HG03571 (cell line): ENCODE measurements around the gene PI16.

Experiments used
- ATAC-seq: cut with Tn5 transposase; IDR thresholded peaks from one replicate; pipeline ENCODE4 v1.9.1; 2021; ENCODE audit not compliant: unreplicated experiment

Gene PI16, protein sequence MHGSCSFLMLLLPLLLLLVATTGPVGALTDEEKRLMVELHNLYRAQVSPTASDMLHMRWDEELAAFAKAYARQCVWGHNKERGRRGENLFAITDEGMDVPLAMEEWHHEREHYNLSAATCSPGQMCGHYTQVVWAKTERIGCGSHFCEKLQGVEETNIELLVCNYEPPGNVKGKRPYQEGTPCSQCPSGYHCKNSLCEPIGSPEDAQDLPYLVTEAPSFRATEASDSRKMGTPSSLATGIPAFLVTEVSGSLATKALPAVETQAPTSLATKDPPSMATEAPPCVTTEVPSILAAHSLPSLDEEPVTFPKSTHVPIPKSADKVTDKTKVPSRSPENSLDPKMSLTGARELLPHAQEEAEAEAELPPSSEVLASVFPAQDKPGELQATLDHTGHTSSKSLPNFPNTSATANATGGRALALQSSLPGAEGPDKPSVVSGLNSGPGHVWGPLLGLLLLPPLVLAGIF

DNA sequence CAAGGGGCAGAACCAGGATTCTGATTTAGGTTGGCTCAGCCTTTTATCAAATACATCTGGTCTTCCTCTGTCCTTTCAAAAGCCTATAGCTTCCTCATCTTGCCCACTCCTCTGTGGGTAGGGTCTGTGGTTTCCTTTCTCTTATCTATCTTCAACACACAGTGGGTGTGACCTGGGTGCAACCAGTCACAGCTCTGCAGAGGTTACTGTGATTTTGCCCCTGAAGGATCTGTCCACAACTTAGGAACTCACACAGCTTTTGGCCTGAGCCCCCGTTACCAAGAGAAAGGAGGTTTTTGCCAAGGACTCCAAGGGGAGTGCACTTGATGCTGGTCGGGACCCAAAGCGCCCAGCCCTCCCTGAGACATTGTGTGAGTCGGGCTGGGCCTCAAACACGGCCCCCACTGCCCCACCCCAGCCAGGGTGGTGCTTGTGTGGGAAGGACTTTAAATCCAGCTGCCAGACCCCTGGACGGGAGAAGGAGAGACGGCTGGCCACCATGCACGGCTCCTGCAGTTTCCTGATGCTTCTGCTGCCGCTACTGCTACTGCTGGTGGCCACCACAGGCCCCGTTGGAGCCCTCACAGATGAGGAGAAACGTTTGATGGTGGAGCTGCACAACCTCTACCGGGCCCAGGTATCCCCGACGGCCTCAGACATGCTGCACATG, at the start of gene PI16:
Gene PI16, plus strand, starts transcription at position 477 of the 670 bp plus-strand sequence. Its CDS starts 23 bp downstream, at position 500.
- ATAC-seq: no peak

DNA sequence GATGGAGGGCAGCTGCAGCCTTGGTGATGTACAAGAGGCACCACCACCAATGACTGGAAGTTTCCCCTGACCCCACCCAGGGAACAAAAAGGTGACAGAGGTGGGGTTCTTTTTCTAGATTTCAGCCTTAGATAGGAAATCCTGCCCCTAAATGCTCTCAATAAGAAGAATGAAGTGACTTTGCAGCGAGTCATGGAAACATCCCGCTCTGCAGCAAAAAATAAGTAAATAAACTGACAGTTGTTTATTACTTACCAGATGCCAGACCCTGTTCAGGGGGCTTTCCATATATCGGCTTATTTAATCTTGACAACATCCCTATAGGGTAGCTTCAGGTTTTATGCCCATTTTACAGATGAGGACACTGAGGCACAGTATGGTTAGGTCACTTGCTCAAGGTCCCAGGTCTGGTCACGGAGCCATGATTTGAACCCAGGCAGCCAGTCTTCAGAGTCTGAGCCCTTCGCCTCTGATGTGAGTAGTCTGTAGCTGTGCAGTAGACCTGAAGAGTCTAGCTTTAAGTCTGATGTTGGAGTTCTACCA, 49.6 kb upstream of the PI16 start:
- no peak for ATAC-seq

DNA sequence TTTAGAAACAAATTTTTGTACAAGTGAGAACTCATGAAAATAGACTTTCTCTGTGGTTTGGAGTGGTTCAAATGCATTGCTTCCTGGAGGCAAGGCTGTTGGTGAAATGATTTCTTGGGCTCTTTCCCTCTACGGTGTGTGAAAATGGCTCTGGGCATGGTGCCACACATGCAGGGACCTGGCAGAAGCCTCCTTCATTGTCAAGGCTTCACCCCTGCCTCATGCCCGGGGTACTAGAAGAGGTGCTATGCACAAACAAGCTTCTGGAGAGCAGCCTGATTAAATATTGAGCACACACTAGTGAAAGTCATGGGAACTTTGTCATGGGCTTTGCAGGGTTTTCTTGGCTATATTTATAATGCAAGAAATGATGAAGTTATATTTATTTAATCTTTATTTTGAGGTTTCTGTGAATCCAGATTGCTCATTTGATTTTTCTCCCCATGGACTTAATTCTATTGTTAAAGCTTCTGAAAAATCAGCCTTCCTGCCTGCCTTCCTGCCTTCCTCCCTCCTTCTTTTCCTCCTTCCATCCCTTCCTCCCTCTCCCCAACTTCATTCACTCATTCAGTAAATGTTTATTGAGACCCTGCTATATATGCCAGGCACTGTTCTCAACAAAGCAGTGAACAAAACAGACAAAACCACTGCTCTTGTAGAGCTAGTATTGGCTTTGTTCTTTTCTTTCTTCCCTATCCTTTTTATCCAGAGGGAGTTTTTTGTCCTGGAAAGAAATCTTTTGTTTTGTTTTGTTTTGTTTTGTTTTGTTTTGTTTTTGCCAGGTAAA, 47.8 kb upstream of the PI16 start:
- no peak for ATAC-seq

DNA sequence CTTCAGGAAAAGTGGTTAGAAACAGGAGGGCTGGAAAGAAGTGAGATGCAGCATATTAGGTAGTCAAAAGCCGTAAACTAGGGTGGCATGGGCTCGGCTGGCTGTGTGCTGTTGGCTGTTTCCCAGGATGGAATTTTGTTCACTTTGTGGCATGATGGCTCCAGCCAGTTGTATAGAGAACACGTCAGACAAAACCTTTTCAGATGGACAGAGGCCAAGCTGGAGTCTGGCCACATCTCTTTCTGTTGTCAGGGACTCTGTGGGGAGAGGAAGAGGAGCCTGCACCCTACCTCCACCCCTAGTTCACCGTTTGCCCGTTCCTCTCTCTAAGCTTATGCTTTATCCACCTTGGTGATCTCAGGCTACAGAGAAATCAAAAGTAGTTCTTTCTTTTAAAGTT, 46.8 kb upstream of the PI16 start:
- ATAC-seq: no peak

DNA sequence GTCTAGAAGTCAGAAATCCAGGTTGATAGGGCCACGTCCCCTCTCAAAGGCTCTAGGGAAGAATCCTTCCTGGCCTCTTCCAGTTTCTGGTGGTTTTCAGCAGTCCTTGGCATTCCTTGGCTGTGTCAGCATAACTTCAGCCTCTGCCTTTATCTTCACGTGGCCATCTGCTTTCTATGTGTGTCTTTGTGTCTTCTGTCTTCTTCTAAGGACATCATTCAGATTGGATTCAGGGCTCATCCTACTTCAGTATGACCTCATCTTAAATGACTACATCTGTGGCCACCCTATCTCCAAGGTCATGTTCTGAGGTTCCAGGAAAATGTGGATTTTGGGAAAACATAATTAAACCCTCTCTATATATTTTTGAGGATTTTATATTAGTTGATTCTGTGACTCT, 45.8 kb upstream of the PI16 start:
- ATAC-seq: no peak

GRCh38 chr6:36912030-36912454, 42.5 kb upstream of the PI16 start:
- no peak for ATAC-seq

GRCh38 chr6:36912586-36912985, 42.0 kb upstream of the PI16 start:
- ATAC-seq: peak; percentile 69

DNA sequence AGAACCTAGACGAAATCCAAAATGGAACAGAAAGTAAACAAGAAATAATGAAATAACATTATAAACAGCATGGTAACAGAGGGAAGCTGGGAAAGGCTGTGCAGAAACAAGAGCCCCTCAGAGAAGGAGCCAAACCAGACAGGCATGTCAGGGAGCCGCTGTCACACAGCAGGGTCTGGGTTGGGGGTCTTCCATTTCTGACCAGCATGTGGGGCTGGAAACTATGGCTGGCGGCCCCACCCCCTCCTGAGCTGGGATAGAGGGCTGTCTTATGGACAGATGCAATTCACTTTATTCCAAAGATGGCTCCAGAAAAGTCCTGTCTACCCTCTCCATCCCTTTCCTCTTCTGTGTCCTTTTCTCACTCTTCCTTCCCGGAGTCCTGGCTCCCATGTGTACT, 41.5 kb upstream of the PI16 start:
- no peak for ATAC-seq

DNA sequence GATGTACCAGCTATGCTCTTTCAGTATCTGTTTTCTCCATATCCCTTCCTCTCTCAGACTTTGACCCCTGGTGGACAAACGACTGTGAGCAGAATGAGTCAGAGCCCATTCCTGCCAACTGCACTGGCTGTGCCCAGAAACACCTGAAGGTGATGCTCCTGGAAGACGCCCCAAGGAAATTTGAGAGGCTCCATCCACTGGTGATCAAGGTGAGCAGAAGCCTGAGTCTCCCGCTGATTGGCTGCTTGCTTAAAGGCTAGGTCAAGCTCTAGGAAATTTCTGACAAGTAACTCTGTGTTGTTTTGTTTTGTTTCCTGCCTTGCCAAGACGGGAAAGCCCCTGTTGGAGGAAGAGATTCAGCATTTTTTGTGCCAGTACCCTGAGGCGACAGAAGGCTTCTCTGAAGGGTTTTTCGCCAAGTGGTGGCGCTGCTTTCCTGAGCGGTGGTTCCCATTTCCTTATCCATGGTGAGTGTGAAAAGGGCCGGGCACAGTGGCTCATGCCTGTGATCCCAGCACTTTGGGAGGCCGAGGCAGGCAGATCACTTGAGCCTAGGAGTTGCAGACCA, 40.2 kb upstream of the PI16 start:
- ATAC-seq: no peak

- ATAC-seq: no peak
Observed at GRCh38 chr6:36915599-36915998, 38.9 kb upstream of the PI16 start.

DNA sequence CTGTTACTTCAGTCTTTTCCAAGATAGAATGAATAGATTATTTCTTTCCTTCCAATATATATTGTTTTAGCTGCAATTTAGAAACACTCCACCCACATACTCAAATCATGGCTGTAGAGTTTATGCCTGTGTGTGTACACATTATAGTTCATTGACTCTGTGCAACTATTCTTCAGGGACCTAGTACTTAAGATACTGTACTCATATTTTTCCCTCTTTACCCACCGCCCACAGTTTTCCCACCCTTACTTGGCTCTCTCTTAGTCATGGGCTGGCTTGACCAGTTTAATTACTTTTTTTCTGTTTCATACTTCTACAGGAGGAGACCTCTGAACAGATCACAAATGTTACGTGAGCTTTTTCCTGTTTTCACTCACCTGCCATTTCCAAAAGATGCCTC, 38.4 kb upstream of the PI16 start:
- ATAC-seq: no peak

GRCh38 chr6:36917541-36918193, 36.9 kb upstream of the PI16 start:
- no peak for ATAC-seq

DNA sequence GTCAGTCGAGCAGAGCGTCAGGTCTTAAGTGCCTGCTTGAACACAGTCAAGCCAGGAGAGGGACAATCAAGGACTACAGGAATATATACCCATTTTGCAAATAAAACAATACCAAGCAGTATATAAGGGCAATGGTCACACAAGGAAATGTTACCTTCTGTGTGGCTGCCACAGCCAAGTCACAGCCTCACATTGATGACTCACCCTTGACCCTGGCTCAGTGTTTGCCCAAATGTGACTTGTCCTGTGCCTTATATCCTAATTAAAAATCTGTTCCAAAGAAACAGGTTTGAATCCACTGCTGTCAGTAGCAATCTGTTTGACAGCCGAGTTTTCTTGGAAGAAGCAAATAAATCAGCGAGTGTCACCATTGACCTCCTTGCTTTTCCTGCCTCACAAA, 34.5 kb upstream of the PI16 start:
- ATAC-seq: no peak

DNA sequence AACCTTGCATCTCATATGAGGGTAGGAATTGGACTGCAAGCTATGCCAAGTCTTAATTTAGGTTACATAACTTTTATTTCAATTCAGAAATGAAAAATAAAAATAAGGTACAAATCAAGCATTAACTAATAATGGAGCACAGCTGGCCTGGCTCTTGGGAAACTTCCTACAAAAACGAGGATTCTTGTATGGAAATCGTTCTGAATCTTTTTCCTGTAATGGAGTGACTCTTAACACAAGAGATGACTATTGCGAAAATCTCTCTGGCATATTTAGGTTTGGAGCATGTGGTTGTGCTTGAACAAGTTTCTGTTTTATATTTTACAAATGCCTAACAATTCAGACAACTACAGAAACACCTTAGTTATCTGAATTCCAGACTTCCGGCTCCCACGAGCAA, 34.0 kb upstream of the PI16 start:
- no peak for ATAC-seq

- no peak for ATAC-seq
Observed at GRCh38 chr6:36924131-36924530, 30.4 kb upstream of the PI16 start.

DNA sequence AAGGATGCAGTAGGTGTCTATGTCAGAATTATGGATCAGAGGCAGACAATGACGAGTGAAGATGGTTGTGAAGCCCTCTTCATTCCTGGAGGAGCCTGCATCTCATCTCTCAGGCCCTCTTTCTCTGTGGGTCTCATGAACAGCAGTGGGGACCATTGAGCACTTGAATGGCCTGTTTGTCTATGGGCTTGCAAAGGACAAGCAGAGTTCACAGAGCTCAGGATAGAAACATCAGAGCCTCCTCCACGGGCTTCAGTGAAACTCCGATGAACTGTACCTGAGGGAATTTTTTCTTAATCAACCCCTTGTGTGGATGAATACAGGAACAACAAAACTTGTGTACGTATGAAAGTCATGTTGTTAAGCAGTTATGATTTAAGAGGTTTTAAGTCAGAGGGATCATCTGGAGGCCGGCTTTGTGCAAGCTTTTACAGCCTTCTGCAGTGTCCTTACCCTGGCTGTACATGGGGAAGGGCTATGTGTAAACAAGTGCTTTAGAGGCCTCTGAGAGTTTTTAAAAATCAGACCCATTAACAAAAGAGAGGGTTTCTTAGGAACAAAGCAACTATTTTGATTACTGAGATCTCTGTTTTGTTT, 29.7 kb upstream of the PI16 start:
- ATAC-seq: no peak

DNA sequence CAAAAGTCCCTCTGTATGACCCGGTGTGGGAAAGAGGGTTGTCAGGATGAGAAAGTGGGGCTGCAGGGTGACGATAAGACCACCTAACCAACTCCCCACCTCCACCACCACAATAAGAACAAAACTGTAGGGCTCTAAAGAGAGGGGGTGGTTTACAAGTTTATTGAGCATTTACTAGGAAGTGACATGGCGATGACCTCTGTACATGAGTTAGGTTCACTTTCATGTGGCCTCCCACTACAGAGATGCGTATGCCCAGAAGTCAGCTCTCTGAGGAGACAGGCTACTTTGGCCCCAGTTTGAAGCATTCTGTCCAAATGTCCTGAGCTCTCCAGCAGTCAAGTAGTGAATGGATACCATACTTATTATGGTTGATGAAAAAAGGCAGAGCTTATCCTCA, 28.7 kb upstream of the PI16 start:
- no peak for ATAC-seq

GRCh38 chr6:36926708-36927513, 27.6 kb upstream of the PI16 start:
- no peak for ATAC-seq
